GM18520 (cell line): ENCODE results near the gene AP4M1.

Experiments
- ATAC-seq: cut with Tn5 transposase; IDR thresholded peaks from one replicate; pipeline ENCODE4 v1.9.1; 2021; ENCODE audit not compliant: unreplicated experiment

The AP4M1 gene

GRCh38 chr7:100101016-100101862 is at the start of gene AP4M1, which contains the start of gene MCM7:
Gene AP4M1 (plus strand): TSS chr7:100101643. CDS start chr7:100101715, 72 bp downstream.
Gene MCM7 (minus strand): TSS chr7:100101397. CDS start chr7:100101294, 103 bp downstream.
- ATAC-seq: peak; percentile 62

- no peak for ATAC-seq
Measured at GRCh38 chr7:100053215-100053614, 48.2 kb upstream of the AP4M1 start.

GRCh38 chr7:100057006-100057405 is 44.4 kb upstream of the AP4M1 start:
- no peak for ATAC-seq

- ATAC-seq: no peak
Measured at GRCh38 chr7:100059251-100059739, 42.1 kb upstream of the AP4M1 start.

GRCh38 chr7:100061518-100062193 is 39.8 kb upstream of the AP4M1 start:
- no peak for ATAC-seq

GRCh38 chr7:100063376-100063775 is 38.1 kb upstream of the AP4M1 start:
- no peak for ATAC-seq

- ATAC-seq: no peak
Measured at GRCh38 chr7:100064162-100064561, 37.3 kb upstream of the AP4M1 start.

- no peak for ATAC-seq
Measured at GRCh38 chr7:100065452-100066186, 35.8 kb upstream of the AP4M1 start.

- ATAC-seq: no peak
Measured at GRCh38 chr7:100066953-100067352, 34.5 kb upstream of the AP4M1 start.

GRCh38 chr7:100069991-100070390 is 31.5 kb upstream of the AP4M1 start:
- no peak for ATAC-seq

- ATAC-seq: no peak
Measured at GRCh38 chr7:100071018-100071723, 30.3 kb upstream of the AP4M1 start.

GRCh38 chr7:100072462-100072861 is 29.0 kb upstream of the AP4M1 start:
- no peak for ATAC-seq

- no peak for ATAC-seq
Measured at GRCh38 chr7:100074841-100075240, 26.6 kb upstream of the AP4M1 start.

GRCh38 chr7:100075418-100075817 is 26.0 kb upstream of the AP4M1 start:
- no peak for ATAC-seq

GRCh38 chr7:100077205-100077604 is 24.2 kb upstream of the AP4M1 start:
- no peak for ATAC-seq

- no peak for ATAC-seq
Measured at GRCh38 chr7:100079024-100079560, 22.4 kb upstream of the AP4M1 start.

GRCh38 chr7:100080907-100081534 is 20.4 kb upstream of the AP4M1 start:
- ATAC-seq: no peak

- peak; percentile 83 for ATAC-seq
Measured at GRCh38 chr7:100081535-100082102, 19.8 kb upstream of the AP4M1 start, which contains the start of gene ZNF3. Gene ZNF3 (minus strand): TSS chr7:100081723. CDS start chr7:100077357, 4,366 bp downstream.

- ATAC-seq: no peak
Measured at GRCh38 chr7:100082978-100083377, 18.5 kb upstream of the AP4M1 start.
